Rectal smooth muscle tissue (tissue), 1 donor: Measurements from ENCODE around the gene VSTM2B.

Experiments
- H3K27ac ChIP-seq: one replicate; pipeline ENCODE4 v1.7.0; 2013; ENCODE audit warnings: low read depth, low read length, inconsistent platforms
- H3K27me3 ChIP-seq: one replicate; pipeline ENCODE4 v1.7.0; 2013; ENCODE audit warnings: low read length; ENCODE audit not compliant: control insufficient read depth, insufficient read depth
- H3K36me3 ChIP-seq: one replicate; pipeline ENCODE4 v1.7.0; 2013; ENCODE audit warnings: low read length; ENCODE audit not compliant: control insufficient read depth, insufficient read depth
- H3K4me1 ChIP-seq: one replicate; pipeline ENCODE4 v1.7.0; 2013; ENCODE audit warnings: low read length; ENCODE audit not compliant: control insufficient read depth, insufficient read depth
- H3K4me3 ChIP-seq: one replicate; pipeline ENCODE4 v1.7.0; 2013; ENCODE audit warnings: low read length
- H3K9ac ChIP-seq: one replicate; pipeline ENCODE4 v1.7.0; 2013; ENCODE audit warnings: low read length

The VSTM2B gene

GRCh38 chr19:29563486-29564101 lies 37.8 kb downstream of the VSTM2B start:
- H3K4me3 ChIP-seq = no peak overlapping the region

GRCh38 chr19:29564574-29565005 lies 38.8 kb downstream of the VSTM2B start:
- H3K27me3 ChIP-seq = peaks cover 4% of the 10 kb centered on the region
- no peak overlapping the region for H3K9ac ChIP-seq
- H3K36me3 ChIP-seq = no peaks in the 10 kb centered on the region
- no peak overlapping the region for H3K27ac ChIP-seq
- H3K4me3 ChIP-seq = no peak overlapping the region
- H3K4me1 ChIP-seq = no peaks in the 10 kb centered on the region

More at GRCh38 chr19:29563486-29564101, 37.8 kb downstream of the VSTM2B start:
- H3K36me3 ChIP-seq = no peaks in the 10 kb centered on the region
- H3K9ac ChIP-seq = no peak overlapping the region
- H3K4me1 ChIP-seq = no peaks in the 10 kb centered on the region
- peaks cover 4% of the 10 kb centered on the region for H3K27me3 ChIP-seq
- no peak overlapping the region for H3K27ac ChIP-seq

GRCh38 chr19:29565171-29565570 lies 39.4 kb downstream of the VSTM2B start:
- Histone ChIP-seq H3K36me3 (no peaks in the 10 kb centered on the region), H3K4me1 (no peaks in the 10 kb centered on the region), H3K4me3 (no peak overlapping the region), H3K27ac (no peak overlapping the region), H3K9ac (no peak overlapping the region), H3K27me3 (peaks cover 4% of the 10 kb centered on the region)

- Histone ChIP-seq H3K9ac (no peak overlapping the region), H3K4me3 (no peak overlapping the region), H3K4me1 (no peaks in the 10 kb centered on the region), H3K36me3 (no peaks in the 10 kb centered on the region), H3K27ac (no peak overlapping the region), H3K27me3 (peaks cover 4% of the 10 kb centered on the region)
Observed at GRCh38 chr19:29566496-29567054, 40.8 kb downstream of the VSTM2B start.

GRCh38 chr19:29567366-29567915 lies 41.6 kb downstream of the VSTM2B start:
- Histone ChIP-seq H3K36me3 (no peaks in the 10 kb centered on the region), H3K27ac (no peak overlapping the region), H3K4me1 (no peaks in the 10 kb centered on the region), H3K9ac (no peak overlapping the region), H3K27me3 (peaks cover 4% of the 10 kb centered on the region), H3K4me3 (no peak overlapping the region)

- Histone ChIP-seq H3K27ac (no peak overlapping the region), H3K4me1 (no peaks in the 10 kb centered on the region), H3K9ac (no peak overlapping the region), H3K27me3 (peaks cover 4% of the 10 kb centered on the region), H3K36me3 (no peaks in the 10 kb centered on the region), H3K4me3 (no peak overlapping the region)
Observed at GRCh38 chr19:29568036-29569025, 42.5 kb downstream of the VSTM2B start.

- H3K27me3 ChIP-seq = peaks cover 4% of the 10 kb centered on the region
Observed at GRCh38 chr19:29569038-29569911, 43.5 kb downstream of the VSTM2B start.

GRCh38 chr19:29571181-29571580 lies 45.4 kb downstream of the VSTM2B start:
- Histone ChIP-seq H3K4me3 (no peak overlapping the region), H3K27ac (no peak overlapping the region), H3K36me3 (no peaks in the 10 kb centered on the region), H3K27me3 (peaks cover 4% of the 10 kb centered on the region), H3K4me1 (no peaks in the 10 kb centered on the region), H3K9ac (no peak overlapping the region)

More at GRCh38 chr19:29569038-29569911, 43.5 kb downstream of the VSTM2B start:
- no peak overlapping the region for H3K4me3 ChIP-seq
- H3K36me3 ChIP-seq = no peaks in the 10 kb centered on the region
- no peaks in the 10 kb centered on the region for H3K4me1 ChIP-seq
- H3K9ac ChIP-seq = no peak overlapping the region
- no peak overlapping the region for H3K27ac ChIP-seq

- Histone ChIP-seq H3K9ac (no peak overlapping the region), H3K27me3 (no peaks in the 10 kb centered on the region), H3K36me3 (no peaks in the 10 kb centered on the region), H3K27ac (no peak overlapping the region), H3K4me3 (no peak overlapping the region), H3K4me1 (no peaks in the 10 kb centered on the region)
Observed at GRCh38 chr19:29573486-29573885, 47.7 kb downstream of the VSTM2B start.

- Histone ChIP-seq H3K9ac (no peak overlapping the region), H3K4me1 (no peaks in the 10 kb centered on the region), H3K36me3 (no peaks in the 10 kb centered on the region), H3K27ac (no peak overlapping the region), H3K27me3 (no peaks in the 10 kb centered on the region), H3K4me3 (no peak overlapping the region)
Observed at GRCh38 chr19:29574510-29574909, 48.7 kb downstream of the VSTM2B start.

GRCh38 chr19:29576046-29576606 lies 50.3 kb downstream of the VSTM2B start:
- Histone ChIP-seq H3K4me1 (no peaks in the 10 kb centered on the region), H3K4me3 (no peak overlapping the region), H3K27me3 (no peaks in the 10 kb centered on the region), H3K36me3 (no peaks in the 10 kb centered on the region), H3K27ac (no peak overlapping the region), H3K9ac (no peak overlapping the region)
